ENCODE data around the gene POLG2. TPM values are rescaled to one million over a fixed set of nuclear protein-coding genes. Genes with fewer than 3 reads are reported as not detected.

POLG2 gene
- total and polyA plus RNA-seq, 4 donors = 3.0 to 8.0 (median 6.6) TPM

GRCh38 chr17:64471440-64471839, 25.4 kb downstream of the POLG2 start:
- Histone ChIP-seq H3K9me3 (ENCODE audit: control insufficient read depth in 4 of 4, low read length in 3 of 4) (no peaks in the 10 kb centered on the region), H3K4me1 (ENCODE audit: control insufficient read depth in 4 of 4, insufficient read depth in 4 of 4, low read length in 3 of 4) (no peaks in the 10 kb centered on the region), H3K27me3 (ENCODE audit: control insufficient read depth in 4 of 4, insufficient read depth in 4 of 4, low read length in 3 of 4) (no peaks in the 10 kb centered on the region), H3K9ac (ENCODE audit: low read depth in 1 of 2, low read length in 2 of 2) (no peak overlapping the region), H3K36me3 (ENCODE audit: control insufficient read depth in 4 of 4, insufficient read depth in 3 of 4, low read depth in 1 of 4, low read length in 3 of 4) (peaks cover 0 to under 1% (median 0%) of the 10 kb centered on the region in 4 donors), H3K27ac (ENCODE audit: low read depth in 1 of 2, low read length in 2 of 2) (no peak overlapping the region), H3K4me3 (ENCODE audit: low read depth in 1 of 3, low read length in 3 of 3) (no peak overlapping the region)
- TF ChIP-seq FOXA1 (IDR thresholded peaks at IDR 0.05) = no peak
- TF ChIP-seq ZBTB33 (IDR thresholded peaks at IDR 0.05) = no peak
- TF ChIP-seq RAD21 (IDR thresholded peaks at IDR 0.05) = no peak
- TF ChIP-seq RXRA (IDR thresholded peaks at IDR 0.05) = no peak
- no peak for TF ChIP-seq GABPA (IDR thresholded peaks at IDR 0.05 in 1 of 2, conservative IDR thresholded peaks at IDR 0.05 in 1 of 2)
- TF ChIP-seq JUND (IDR thresholded peaks at IDR 0.05) = no peak
- TF ChIP-seq HNF4G (IDR thresholded peaks at IDR 0.05) = no peak
- TF ChIP-seq TAF1 (conservative IDR thresholded peaks at IDR 0.05) = no peak
- no peak for TF ChIP-seq HNF4A (conservative IDR thresholded peaks at IDR 0.05)
- no peak for TF ChIP-seq YY1 (IDR thresholded peaks at IDR 0.05)
- no peak for TF ChIP-seq MAX (IDR thresholded peaks at IDR 0.05)
- no peak for TF ChIP-seq SP1 (IDR thresholded peaks at IDR 0.05)
- TF ChIP-seq EGR1 (IDR thresholded peaks at IDR 0.05; ENCODE audit: low read depth in 2 of 2) = no peak
- no peak for TF ChIP-seq FOXA2 (IDR thresholded peaks at IDR 0.05)
- no peak for TF ChIP-seq NR2F2 (IDR thresholded peaks at IDR 0.05)
- TF ChIP-seq REST (IDR thresholded peaks at IDR 0.05) = no peak
- TF ChIP-seq CTCF (IDR thresholded peaks at IDR 0.05; ENCODE audit: low read depth, low read length, missing input control) = no peak
- TF ChIP-seq ATF3 (IDR thresholded peaks at IDR 0.05) = no peak
- WGBS = 92% methylated on average over 3 of the region's 3 CpGs
- DNase-seq (ENCODE audit: low spot score) = no peak

Data from liver (tissue), 9 donors.